HG02885 (cell line): Measurements from ENCODE around the gene TMOD3.

Experiments used
- ATAC-seq: cut with Tn5 transposase; IDR thresholded peaks from one replicate; pipeline ENCODE4 v1.9.1; 2021; ENCODE audit warnings: mild to moderate bottlenecking; ENCODE audit not compliant: unreplicated experiment, poor library complexity

The TMOD3 gene

GRCh38 chr15:51825698-51826097 is 3.8 kb upstream of the TMOD3 start:
- ATAC-seq = no peak

- no peak for ATAC-seq
Observed at GRCh38 chr15:51828621-51829375, 655 bp upstream of the TMOD3 start.

- no peak for ATAC-seq
Observed at GRCh38 chr15:51830276-51830806, 888 bp downstream of the TMOD3 start.

- ATAC-seq = no peak
Observed at GRCh38 chr15:51833772-51834171, 4.3 kb downstream of the TMOD3 start.

- peak; percentile 64 for ATAC-seq
Observed at GRCh38 chr15:51837792-51838251, 8.4 kb downstream of the TMOD3 start.

GRCh38 chr15:51838270-51838669 is 8.8 kb downstream of the TMOD3 start:
- ATAC-seq = no peak

- no peak for ATAC-seq
Observed at GRCh38 chr15:51840692-51841091, 11.2 kb downstream of the TMOD3 start.

GRCh38 chr15:51841406-51842040 is 12.1 kb downstream of the TMOD3 start:
- ATAC-seq = no peak

- no peak for ATAC-seq
Observed at GRCh38 chr15:51842265-51842664, 12.8 kb downstream of the TMOD3 start.

GRCh38 chr15:51842852-51843737 is 13.6 kb downstream of the TMOD3 start:
- peak; percentile 52 for ATAC-seq

GRCh38 chr15:51844747-51845426 is 15.4 kb downstream of the TMOD3 start:
- ATAC-seq = no peak

GRCh38 chr15:51846066-51846462 is 16.6 kb downstream of the TMOD3 start:
- no peak for ATAC-seq

- ATAC-seq = no peak
Observed at GRCh38 chr15:51846463-51847230, 17.2 kb downstream of the TMOD3 start.

GRCh38 chr15:51848811-51849210 is 19.4 kb downstream of the TMOD3 start:
- ATAC-seq = no peak

- ATAC-seq = no peak
Observed at GRCh38 chr15:51849860-51850259, 20.4 kb downstream of the TMOD3 start.

GRCh38 chr15:51853998-51854397 is 24.5 kb downstream of the TMOD3 start:
- no peak for ATAC-seq

GRCh38 chr15:51855612-51856011 is 26.2 kb downstream of the TMOD3 start:
- ATAC-seq = no peak

- no peak for ATAC-seq
Observed at GRCh38 chr15:51856714-51857380, 27.4 kb downstream of the TMOD3 start.
